GM21825 (cell line): ENCODE measurements around the gene CDH13.

ENCODE experiments used
- ATAC-seq: cut with Tn5 transposase; IDR thresholded peaks from one replicate; pipeline ENCODE4 v1.9.1; 2021; ENCODE audit warnings: mild to moderate bottlenecking, moderate library complexity; ENCODE audit not compliant: unreplicated experiment

Gene CDH13

GRCh38 chr16:83532634-83533033, 905.9 kb downstream of the CDH13 start:
- ATAC-seq = no peak

DNA sequence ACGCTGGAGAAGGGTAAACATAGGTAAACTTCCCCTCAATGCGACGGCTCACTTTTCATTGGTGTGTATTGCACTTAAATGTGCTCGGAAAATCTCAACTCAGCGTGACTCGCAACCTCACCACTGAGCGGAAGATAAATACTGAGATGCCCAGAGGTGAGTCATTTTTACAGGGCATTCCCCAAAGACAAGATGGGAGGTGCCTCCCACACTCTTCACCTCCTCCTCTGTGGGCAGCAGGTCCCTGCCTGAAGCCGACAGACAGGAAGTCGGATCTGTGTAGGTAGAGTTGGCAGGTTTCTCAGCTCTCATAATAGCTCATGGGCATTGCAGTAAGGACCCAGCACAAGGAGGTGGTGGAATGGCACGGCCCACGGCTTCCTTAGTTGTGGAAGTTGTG, 906.4 kb downstream of the CDH13 start:
- ATAC-seq = no peak

GRCh38 chr16:83538707-83539106, 911.9 kb downstream of the CDH13 start:
- ATAC-seq = no peak

GRCh38 chr16:83539736-83540490, 913.1 kb downstream of the CDH13 start:
- ATAC-seq = no peak

- ATAC-seq = no peak
Measured at GRCh38 chr16:83541231-83541630, 914.5 kb downstream of the CDH13 start.

DNA sequence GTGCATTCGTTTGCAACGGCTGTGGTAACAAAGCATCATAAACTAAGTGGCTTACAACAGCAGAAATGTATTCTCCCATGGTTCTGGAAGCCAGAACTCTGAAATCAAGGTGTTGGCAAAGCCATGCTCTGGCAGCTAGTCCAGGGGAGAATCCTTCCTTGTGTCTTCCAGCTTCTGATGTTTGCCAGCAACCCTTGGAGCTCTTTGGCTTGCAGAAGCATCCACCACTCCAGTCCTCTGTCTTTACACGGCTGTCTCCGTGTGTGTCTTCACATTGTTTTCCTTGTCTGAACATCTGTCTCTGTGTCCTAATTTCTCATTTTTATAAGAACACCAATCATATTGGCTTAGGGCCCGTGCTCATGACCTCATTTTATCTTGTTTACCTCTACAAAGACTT, 915.7 kb downstream of the CDH13 start:
- ATAC-seq = no peak

GRCh38 chr16:83549316-83550182, 922.8 kb downstream of the CDH13 start:
- no peak for ATAC-seq

- ATAC-seq = no peak
Measured at GRCh38 chr16:83550183-83550569, 923.4 kb downstream of the CDH13 start.

GRCh38 chr16:83552228-83552627, 925.5 kb downstream of the CDH13 start:
- ATAC-seq = no peak

GRCh38 chr16:83552930-83553329, 926.2 kb downstream of the CDH13 start:
- no peak for ATAC-seq

- ATAC-seq = no peak
Measured at GRCh38 chr16:83554096-83554495, 927.3 kb downstream of the CDH13 start.

GRCh38 chr16:83554540-83554939, 927.8 kb downstream of the CDH13 start:
- no peak for ATAC-seq

DNA sequence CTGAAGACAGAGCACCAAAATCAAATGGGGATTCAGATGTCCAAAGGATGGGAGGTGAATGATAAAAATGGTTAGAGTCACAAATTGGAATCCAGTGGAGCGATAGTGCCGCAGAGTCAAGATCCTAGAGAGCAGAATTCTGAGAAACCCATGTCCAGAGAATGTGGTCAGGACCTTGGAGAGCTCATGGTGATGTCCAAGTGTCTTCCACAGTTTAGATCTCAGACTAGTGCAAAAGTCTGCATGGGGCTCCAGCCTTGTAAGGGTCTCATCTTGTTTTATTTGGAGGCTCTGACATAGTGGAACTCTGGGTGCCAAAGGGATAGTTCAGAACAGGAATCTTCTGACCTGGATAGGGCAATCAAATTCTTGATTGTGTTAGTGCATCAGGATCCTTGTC, 935.1 kb downstream of the CDH13 start:
- ATAC-seq = no peak

DNA sequence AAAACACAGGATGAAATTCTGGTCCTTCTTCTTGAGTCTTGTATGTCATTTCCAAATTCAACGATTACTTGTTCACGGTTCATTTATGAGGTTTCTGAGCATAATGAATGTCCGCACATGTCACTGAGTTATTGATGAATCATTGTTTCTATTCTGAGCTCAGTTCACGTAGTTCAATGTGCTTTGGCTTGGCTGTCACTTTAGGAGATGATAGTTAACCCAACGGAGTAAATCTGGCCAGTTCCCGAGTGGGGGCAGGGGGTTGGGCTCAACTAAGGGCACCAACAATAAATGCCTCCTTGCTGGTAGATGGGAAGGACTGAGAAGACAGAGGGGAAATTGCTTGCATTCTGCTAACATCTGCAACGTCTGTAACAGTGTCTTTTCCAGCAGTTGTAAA, 941.6 kb downstream of the CDH13 start:
- ATAC-seq = no peak

GRCh38 chr16:83574388-83574787, 947.6 kb downstream of the CDH13 start:
- ATAC-seq = no peak

GRCh38 chr16:83577078-83577745, 950.4 kb downstream of the CDH13 start:
- ATAC-seq = no peak

DNA sequence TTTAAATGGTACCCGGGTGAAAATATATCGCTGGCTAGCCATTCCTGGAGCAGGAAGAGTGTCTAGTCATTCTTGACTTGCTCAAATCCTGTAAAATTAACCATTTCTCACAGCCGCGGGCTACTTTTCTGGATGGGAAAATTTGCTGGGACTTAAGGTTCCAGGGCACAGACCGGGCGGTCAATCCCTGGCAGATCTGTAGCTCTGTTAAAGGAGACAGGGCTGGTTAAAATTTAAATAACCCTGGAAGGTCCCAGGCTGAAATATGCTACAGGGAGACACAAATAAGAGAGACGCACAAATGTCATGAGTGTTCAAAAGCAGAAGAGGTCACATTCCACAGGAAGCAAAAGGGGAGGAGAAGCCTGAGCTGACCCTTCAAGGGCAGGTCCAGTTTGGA, 951.4 kb downstream of the CDH13 start:
- ATAC-seq = no peak

GRCh38 chr16:83579027-83579426, 952.3 kb downstream of the CDH13 start:
- no peak for ATAC-seq

DNA sequence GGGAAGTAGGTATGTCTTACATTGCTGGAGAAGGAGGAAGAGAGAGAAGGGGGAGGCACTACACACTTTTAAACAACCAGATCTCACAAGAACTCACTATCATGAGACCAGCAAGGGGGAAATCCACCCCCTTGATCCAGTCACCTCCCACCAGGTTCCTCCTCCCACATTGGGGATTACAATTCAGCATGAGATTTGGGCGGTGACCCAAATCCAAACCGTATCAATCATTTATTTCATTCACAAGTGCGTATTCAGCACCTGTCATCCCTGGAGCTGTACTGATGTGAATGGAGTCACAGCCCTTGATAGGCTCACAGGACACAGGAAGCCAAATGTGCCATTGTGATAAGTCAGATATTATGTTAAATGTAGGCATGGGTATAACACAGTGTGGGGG, 952.7 kb downstream of the CDH13 start:
- no peak for ATAC-seq

DNA sequence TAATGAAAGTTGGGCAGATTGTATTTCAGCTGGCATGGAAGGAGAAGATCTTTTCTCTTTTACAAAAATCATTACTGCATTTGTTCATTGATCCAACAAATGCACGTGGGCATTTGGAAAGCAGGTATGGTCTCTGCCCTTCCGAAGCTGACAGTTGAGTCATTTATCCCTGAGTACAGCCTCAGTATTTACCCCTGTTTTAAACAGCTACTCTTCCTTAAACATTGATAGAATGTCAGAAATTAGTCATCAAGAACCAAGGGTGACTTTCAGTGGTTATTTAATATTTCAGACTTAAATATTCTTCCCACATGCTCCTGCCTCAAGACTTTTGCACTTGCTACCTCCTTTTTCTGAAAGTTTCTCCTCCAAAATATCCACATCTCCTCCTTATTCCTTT, 954.3 kb downstream of the CDH13 start:
- peak; percentile 86 for ATAC-seq

GRCh38 chr16:83581994-83582747, 955.4 kb downstream of the CDH13 start:
- no peak for ATAC-seq
